Measurements from ENCODE around the gene FAM20C. TPM values are rescaled to one million over a fixed set of nuclear protein-coding genes. Genes with fewer than 3 reads are reported as not detected.

The FAM20C gene
- total and polyA plus RNA-seq, 10 of the 15 experiments (the other 5 are each of a cell fraction or from before 2014, with no cell fraction given) = 0.44 TPM; not detected in 9

DNA sequence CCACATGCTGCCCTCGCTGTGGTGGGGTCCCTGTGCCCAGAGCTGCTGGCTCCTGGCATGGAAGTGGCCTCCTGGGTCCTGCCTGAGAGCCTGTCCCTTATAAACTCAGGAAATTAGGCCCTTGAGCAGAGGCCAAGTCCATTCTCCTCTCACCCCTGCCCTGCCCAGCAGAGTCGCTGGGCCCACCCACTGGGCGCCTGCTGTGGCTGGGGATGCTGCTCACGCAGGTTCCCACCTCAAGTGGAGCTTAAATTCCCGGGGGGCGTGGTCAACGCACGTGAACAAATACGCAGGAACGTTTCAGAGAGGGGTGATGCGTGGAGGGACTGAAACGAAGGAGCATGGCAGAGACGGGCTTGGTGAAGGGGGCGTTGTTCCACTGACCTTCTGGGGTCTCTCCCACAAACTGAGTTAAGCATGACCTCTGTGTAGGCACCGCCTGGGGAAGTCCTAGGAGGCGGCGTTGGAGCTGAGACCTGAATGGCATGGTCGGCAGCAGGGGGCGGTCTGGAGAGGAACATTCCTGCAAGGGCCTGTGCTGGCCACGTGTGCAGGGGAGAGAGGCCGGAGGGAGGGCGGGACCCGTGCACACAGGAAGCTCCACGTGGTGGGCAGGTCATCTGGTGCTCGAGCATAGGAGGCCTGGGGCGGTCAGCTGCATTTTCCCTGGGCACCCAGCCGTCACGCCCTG, 27.9 kb downstream of the FAM20C start (continued):
- TF ChIP-seq ZNF384 (IDR thresholded peaks at IDR 0.05; ENCODE audit: borderline replicate concordance, low read depth, low read length) = no peak
- no peak for TF ChIP-seq SRF (IDR thresholded peaks at IDR 0.05; ENCODE audit: low read depth in 2 of 2, low read length in 2 of 2)

DNA sequence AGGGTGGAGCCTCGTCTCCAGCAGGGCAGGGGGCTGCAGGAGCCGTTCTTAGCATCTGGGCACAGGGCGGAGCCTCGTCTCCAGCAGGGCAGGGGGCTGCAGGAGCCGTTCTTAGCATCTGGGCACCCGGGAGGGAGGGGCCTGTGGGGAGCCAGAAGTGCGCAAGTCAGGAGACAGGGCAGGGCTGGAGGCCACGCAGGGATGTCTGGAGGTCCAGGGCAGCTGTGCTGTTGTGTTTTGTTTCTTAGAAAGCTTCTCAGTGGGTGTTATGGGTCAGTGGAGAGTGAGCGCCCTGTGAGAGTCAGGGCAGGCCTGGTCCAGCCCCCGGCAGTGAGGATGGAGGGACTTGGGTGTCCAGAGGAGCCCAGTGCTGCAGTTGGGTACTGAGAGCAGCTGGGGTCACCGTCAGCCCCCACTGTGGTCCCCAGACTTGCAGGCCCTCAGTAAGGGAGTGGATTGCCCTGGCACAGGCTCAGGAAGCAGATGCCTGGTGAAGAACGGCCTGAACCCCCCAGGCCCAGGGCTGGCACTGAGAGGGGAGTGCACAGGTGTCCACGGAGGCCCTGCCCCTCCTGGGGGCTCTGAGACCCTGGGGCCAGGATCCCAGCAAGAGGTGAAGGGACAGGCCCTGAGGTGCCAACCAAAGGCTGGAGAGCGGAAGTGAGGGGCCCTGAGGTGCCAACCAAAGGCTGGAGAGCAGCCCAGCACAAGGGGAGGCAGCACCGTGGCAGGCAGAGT, 29.8 kb downstream of the FAM20C start:
- in situ Hi-C loops (cut with MboI) = no loop called here

More for the DNA sequence above, 29.8 kb downstream of the FAM20C start:
- DNase-seq (ENCODE audit: low read depth, low spot score) (no peak), ATAC-seq (no peak), FAIRE-seq (no peak)
- Histone ChIP-seq H2AFZ (ENCODE audit: control insufficient read depth, low read depth, low read length) (no peak overlapping the region), H3K9me3 (replicated peaks; ENCODE audit: control insufficient read depth, insufficient read depth, low read length) (no peaks in the 10 kb centered on the region; the same call in 2 of the 3 replicates), H3K27ac (ENCODE audit: control insufficient read depth, insufficient read depth) (no peak overlapping the region), H3K27me3 (replicated peaks in 1 of 2; ENCODE audit: control insufficient read depth in 2 of 2, insufficient read depth in 2 of 2, low read length in 1 of 2) (no peaks in the 10 kb centered on the region), H3K36me3 (ENCODE audit: control insufficient read depth in 2 of 2, insufficient read depth in 2 of 2, low read length in 1 of 2) (no peaks in the 10 kb centered on the region), H3K4me2 (ENCODE audit: control insufficient read depth, insufficient read depth) (no peak overlapping the region), H3K4me1 (ENCODE audit: control insufficient read depth, insufficient read depth, low read length) (no peaks in the 10 kb centered on the region), H4K20me1 (ENCODE audit: control insufficient read depth, insufficient read depth) (no peaks in the 10 kb centered on the region), H3K9ac (ENCODE audit: control insufficient read depth, insufficient read depth, low read length) (no peak overlapping the region), H3K4me3 (no peak overlapping the region), H3K79me2 (ENCODE audit: control insufficient read depth, insufficient read depth, low read length) (no peaks in the 10 kb centered on the region)
- ChIA-PET POLR2A (no interaction called here), CTCF (no interaction called here), RAD21 (ENCODE audit: unreplicated experiment) (no interaction called here), SMC1A (ENCODE audit: uncharacterized antibody, unreplicated experiment) (no interaction called here)
- intact Hi-C loops (cut with micrococcal nuclease; ENCODE audit: unreplicated experiment) = no loop called here
- BruUV-seq (replicated peaks) = no TSS peak
- no peak for TF ChIP-seq MYC (IDR thresholded peaks at IDR 0.05; ENCODE audit: insufficient read depth, insufficient read length, insufficient replicate concordance, low read length, severe bottlenecking)
- TF ChIP-seq, protein P1, sequence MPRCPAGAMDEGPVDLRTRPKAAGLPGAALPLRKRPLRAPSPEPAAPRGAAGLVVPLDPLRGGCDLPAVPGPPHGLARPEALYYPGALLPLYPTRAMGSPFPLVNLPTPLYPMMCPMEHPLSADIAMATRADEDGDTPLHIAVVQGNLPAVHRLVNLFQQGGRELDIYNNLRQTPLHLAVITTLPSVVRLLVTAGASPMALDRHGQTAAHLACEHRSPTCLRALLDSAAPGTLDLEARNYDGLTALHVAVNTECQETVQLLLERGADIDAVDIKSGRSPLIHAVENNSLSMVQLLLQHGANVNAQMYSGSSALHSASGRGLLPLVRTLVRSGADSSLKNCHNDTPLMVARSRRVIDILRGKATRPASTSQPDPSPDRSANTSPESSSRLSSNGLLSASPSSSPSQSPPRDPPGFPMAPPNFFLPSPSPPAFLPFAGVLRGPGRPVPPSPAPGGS (IDR thresholded peaks at IDR 0.05; ENCODE audit: borderline replicate concordance, insufficient read depth, low read depth, low read length, poor library complexity, severe bottlenecking) = no peak
- TF ChIP-seq, protein P2, sequence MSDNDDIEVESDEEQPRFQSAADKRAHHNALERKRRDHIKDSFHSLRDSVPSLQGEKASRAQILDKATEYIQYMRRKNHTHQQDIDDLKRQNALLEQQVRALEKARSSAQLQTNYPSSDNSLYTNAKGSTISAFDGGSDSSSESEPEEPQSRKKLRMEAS (IDR thresholded peaks at IDR 0.05; ENCODE audit: low read depth, low read length) = no peak
- no peak for TF ChIP-seq PML (IDR thresholded peaks at IDR 0.05; ENCODE audit: low read length)
- TF ChIP-seq STAT3 (IDR thresholded peaks at IDR 0.05; ENCODE audit: low read depth, low read length) = no peak
- no peak for TF ChIP-seq LARP7 (IDR thresholded peaks at IDR 0.05)
- WGBS (ENCODE audit: insufficient coverage, insufficient replicate concordance, low lambda C conversion rate, missing lambda C conversion rate) = 23% methylated on average over 9 of the region's 15 CpGs
